ENCODE results near the gene GPR108. TPM values are rescaled to one million over a fixed set of nuclear protein-coding genes. Genes with fewer than 3 reads are reported as not detected.

Gene GPR108
- total RNA-seq, 3 donors from 2014 or later, result 74.8 to 115 (median 89.2) TPM

DNA sequence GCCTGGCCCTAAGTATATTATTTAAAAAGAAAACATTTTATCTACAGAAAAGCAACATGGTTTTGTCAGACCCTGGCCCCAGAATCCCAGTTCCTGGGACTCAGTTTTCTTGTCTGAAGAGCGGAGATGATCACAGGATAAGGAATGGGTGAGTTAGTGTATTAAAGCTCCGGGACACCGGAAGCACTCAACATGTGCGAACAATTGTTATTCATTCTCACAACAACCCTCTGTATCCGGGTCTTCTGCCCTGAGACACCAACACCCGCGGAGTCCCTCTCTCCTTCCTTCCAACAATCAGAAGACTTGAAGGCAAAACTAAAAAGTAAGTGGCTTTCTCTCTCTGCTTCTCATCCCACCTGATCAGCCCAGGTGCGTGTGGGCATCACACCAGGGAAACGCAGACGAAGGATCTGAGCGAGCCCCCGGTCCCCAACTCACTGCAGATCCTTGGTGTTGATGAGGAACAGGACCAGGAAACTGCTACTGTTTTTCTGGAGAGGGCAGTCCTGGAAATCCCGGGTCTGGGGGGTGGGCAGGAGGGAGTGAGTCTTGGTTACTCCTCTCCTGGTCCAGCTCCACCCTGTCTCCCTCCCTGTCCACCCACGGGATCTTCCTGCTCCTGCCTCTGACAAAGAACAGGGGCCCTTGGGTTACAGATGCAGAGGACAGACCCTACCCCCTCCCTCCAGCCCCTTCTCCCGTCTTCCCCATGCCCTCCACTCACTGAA is 2.0 kb downstream of the GPR108 start:
- ATAC-seq, result no peak
- peak in 2 of 3 donors; percentile 33 to 54 for DNase-seq
- intact Hi-C loops (cut with DNase I, micrococcal nuclease), result no loop called here
- Histone ChIP-seq H3K9me3 (no peaks in the 10 kb centered on the region), H3K4me3 (no peak overlapping the region), H3K4me1 (ENCODE audit: low read depth) (peaks cover 19% of the 10 kb centered on the region), H3K36me3 (ENCODE audit: low read depth) (no peaks in the 10 kb centered on the region)
- TF ChIP-seq, protein P1, sequence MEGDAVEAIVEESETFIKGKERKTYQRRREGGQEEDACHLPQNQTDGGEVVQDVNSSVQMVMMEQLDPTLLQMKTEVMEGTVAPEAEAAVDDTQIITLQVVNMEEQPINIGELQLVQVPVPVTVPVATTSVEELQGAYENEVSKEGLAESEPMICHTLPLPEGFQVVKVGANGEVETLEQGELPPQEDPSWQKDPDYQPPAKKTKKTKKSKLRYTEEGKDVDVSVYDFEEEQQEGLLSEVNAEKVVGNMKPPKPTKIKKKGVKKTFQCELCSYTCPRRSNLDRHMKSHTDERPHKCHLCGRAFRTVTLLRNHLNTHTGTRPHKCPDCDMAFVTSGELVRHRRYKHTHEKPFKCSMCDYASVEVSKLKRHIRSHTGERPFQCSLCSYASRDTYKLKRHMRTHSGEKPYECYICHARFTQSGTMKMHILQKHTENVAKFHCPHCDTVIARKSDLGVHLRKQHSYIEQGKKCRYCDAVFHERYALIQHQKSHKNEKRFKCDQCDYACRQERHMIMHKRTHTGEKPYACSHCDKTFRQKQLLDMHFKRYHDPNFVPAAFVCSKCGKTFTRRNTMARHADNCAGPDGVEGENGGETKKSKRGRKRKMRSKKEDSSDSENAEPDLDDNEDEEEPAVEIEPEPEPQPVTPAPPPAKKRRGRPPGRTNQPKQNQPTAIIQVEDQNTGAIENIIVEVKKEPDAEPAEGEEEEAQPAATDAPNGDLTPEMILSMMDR (IDR thresholded peaks at IDR 0.05), result no peak

GRCh38 chr19:6734096-6734696 is 3.2 kb downstream of the GPR108 start:
- DNase-seq (peak in 2 of 3 donors; percentile 24 to 51), ATAC-seq (no peak)
- Histone ChIP-seq H3K9me3 (no peaks in the 10 kb centered on the region), H3K36me3 (ENCODE audit: low read depth) (no peaks in the 10 kb centered on the region), H3K4me1 (ENCODE audit: low read depth) (peaks cover 26% of the 10 kb centered on the region), H3K4me3 (no peak overlapping the region)
- intact Hi-C loops (cut with DNase I, micrococcal nuclease), result no loop called here
- TF ChIP-seq, protein P1 (IDR thresholded peaks at IDR 0.05), result no peak

GRCh38 chr19:6733338-6734095 is 3.9 kb downstream of the GPR108 start:
- intact Hi-C loops (cut with DNase I, micrococcal nuclease), result no loop called here
- no peaks in the 10 kb centered on the region for H3K36me3 ChIP-seq (ENCODE audit: low read depth)
- H3K4me1 ChIP-seq (ENCODE audit: low read depth), result peaks cover 19% of the 10 kb centered on the region
- H3K4me3 ChIP-seq, result no peak overlapping the region
- no peaks in the 10 kb centered on the region for H3K9me3 ChIP-seq
- DNase-seq, result peak in 2 of 3 donors; percentile 34 to 53
- ATAC-seq, result no peak
- TF ChIP-seq, protein P1 (IDR thresholded peaks at IDR 0.05), result no peak

- no peak for ATAC-seq
- H3K4me1 ChIP-seq (ENCODE audit: low read depth), result peaks cover 13% of the 10 kb centered on the region
- peak in 1 of 3 donors; percentile 49 for DNase-seq
- H3K9me3 ChIP-seq, result no peaks in the 10 kb centered on the region
- no peaks in the 10 kb centered on the region for H3K36me3 ChIP-seq (ENCODE audit: low read depth)
- intact Hi-C loops (cut with DNase I, micrococcal nuclease), result no loop called here
- TF ChIP-seq, protein P1 (IDR thresholded peaks at IDR 0.05), result no peak
- no peak overlapping the region for H3K4me3 ChIP-seq
Observed at GRCh38 chr19:6732803-6733337, 4.5 kb downstream of the GPR108 start.

- TF ChIP-seq, protein P1 (IDR thresholded peaks at IDR 0.05), result no peak
- intact Hi-C loops (cut with DNase I, micrococcal nuclease), result no loop called here
- ATAC-seq (no peak), DNase-seq (peak in 2 of 3 donors; percentile 32 to 55)
- no peak overlapping the region for H3K4me3 ChIP-seq
- H3K9me3 ChIP-seq, result no peaks in the 10 kb centered on the region
- no peaks in the 10 kb centered on the region for H3K36me3 ChIP-seq (ENCODE audit: low read depth)
- peaks cover 12% of the 10 kb centered on the region for H3K4me1 ChIP-seq (ENCODE audit: low read depth)
Observed at GRCh38 chr19:6731822-6732221, 5.6 kb downstream of the GPR108 start.

Measured in mucosa of descending colon (tissue), 3 donors.